ENCODE measurements around the gene PTHLH.

- TF ChIP-seq CTCF (IDR thresholded peaks at IDR 0.05; ENCODE audit: insufficient read depth, low read length, poor library complexity, severe bottlenecking): no peak
- no peak for TF ChIP-seq EZH2phosphoT487 (conservative IDR thresholded peaks at IDR 0.05; ENCODE audit: low read length)
Measured at GRCh38 chr12:27999970-28000369, 27.4 kb upstream of the PTHLH start.
